GM19099 (cell line): ENCODE measurements around the gene GPN2.

Experiments used
- POLR2A ChIP-seq: IDR thresholded peaks from 3 replicates; pipeline ENCODE4 v1.6.1; 2011; ENCODE audit warnings: low read depth; ENCODE audit not compliant: insufficient read length; ENCODE audit errors: extremely low read depth

The GPN2 gene

DNA sequence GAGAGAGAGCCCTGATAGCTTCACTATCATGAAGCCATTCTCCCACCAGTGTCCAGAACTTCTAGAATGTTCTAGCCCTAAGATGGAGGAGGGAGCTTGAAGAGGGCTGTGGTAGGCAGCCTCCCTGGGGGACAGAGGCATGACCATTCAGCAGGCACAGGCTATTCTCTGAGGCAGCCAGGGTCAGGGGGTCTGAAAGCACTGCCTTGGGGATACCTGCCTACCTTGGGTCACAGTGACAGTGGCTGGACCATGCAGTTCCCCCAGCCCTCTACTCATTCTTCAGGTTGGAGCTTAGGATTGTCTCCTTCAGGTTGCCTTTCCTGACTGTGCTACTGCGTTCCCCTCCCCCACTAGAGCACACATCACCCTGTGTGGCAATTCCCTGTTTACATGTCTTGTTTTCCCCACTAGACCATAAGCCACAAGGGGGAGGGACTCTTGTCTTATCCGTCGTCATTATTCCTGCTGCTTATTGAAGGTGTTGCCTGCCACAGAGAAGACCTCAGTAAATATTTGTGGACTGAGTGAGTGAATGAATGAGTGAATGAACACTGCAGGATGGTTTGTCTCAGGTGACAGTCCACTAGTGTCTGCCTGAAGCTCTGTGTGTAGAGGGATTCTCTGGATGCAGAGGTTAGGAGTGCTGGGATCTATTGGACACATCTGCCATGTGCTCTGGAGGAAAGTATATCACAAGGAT, 58.4 kb downstream of the GPN2 start:
- TF ChIP-seq POLR2A: no peak

DNA sequence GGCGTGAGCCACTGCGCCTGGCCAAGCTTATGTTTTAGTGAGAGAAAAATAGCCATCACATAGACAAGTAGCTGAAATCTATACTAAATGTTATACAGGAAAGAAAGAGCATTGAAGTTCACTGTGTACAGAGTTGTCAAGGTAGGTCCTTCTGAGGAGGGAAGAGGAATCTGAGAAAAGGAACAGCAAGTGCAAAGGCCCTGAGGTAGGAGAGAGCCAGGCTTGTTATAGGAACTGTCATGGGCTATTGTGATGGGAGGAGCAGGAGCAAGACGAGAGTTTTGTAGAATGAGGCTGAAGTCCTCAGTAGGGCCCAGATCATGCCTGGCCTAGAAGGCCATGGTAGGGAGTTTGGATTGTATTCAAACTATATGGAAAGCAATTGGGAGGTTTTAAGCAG, 59.0 kb downstream of the GPN2 start:
- TF ChIP-seq POLR2A: no peak

DNA sequence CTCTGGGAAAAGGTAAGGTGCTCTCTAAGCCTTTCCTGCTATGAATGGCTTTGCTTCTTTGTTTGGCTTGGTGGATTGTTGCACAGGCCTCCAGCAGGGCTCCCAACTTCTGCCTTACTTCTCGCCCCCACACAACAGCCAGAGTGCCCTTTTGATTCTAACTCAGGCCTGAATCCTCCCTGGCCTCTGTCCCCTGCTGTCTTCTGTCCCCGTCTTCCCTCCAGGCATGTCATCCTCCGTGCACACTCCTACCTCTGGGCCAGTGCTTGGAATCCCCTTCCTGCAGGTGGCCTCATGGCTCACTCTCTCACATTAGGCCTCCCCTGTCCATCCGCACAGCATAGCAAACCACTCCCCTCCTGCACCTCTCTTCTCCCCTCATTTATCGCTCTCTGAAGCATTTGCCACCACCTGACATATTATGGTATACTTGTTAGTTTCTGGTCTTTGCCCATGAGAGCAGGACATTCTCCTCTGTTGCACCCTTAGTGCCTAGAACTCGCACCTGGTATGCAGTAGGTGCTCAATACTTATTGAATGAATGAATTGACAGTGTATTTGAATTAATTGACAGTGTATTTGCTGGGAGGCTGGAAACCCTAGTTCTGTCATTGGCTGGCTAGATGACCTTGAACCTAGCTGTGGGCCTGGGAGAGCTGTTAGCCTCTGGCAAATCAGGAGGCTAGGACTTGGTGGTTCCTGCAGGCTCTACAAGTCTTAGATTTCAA, 60.7 kb downstream of the GPN2 start:
- TF ChIP-seq POLR2A: no peak

DNA sequence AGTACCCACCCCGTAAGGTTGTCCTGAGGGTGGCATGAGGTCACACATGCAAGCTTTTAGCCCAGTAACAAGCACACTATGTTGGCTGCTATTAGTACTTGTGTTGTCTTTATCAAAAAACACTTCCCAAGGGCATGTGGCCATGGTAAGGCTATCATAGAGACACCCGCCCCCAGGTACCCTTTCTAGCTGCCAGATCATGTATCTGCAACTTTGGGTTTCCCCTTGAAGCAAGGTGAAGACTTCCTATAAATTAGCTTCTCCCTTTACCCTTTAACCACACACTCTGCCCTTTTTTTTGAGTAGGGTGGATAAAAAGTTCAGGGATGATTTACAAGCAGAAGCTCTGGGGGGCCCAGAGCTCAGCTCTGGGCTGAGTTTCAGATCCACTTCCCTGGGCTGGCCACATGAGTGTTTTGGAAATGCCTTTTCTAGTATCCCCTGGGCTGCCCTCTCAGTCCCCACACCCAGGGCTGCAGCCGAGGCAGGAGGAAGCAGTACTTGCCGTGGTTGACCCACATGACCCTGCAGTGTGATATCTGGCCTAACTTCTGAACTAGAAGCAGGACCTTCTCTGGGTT, 61.6 kb downstream of the GPN2 start:
- no peak for TF ChIP-seq POLR2A

DNA sequence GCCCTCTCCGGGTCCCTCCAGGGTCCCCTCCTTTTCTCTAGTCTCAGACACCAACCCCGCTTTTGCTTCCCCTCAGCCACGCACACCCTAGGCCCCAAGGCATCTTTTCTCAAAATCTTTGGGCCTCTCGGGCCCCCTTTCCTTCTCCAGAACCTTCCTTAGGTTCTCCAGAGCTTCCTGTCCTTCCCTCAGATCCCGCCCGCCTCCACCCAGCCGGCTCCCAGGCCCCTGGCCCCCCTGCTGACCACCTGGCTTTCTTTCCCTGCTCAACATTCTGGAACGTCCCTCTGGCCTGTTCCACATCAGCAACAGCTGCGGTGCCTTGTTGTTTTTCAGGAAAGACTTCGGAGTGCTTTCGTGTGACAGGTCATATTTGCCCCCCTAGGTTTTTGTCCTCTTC, 62.4 kb downstream of the GPN2 start:
- no peak for TF ChIP-seq POLR2A

DNA sequence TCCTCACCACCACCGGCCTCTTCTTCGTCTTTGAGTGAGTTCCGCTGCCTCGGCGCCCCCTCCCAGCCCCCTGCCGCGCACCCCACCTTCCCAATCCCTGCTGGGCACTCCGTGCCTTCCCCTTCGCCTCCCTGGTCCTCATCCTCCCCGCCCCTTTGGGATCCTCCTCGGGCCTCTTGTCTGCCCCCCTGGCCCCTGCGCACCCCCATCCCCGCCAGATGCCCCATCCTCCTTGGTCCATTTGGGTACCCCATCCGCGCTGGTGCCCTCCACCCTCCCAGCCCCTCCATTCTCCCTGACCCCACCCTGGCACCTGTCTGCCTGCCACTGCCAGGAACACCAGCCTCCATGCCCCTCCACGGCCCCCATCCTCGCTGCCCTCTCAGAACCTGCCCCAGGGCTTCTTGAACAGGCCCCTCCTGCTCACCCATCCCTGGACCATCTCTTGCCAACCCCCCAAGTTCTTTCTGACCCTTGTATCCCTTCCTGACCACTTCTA, 62.9 kb downstream of the GPN2 start:
- TF ChIP-seq POLR2A: no peak

DNA sequence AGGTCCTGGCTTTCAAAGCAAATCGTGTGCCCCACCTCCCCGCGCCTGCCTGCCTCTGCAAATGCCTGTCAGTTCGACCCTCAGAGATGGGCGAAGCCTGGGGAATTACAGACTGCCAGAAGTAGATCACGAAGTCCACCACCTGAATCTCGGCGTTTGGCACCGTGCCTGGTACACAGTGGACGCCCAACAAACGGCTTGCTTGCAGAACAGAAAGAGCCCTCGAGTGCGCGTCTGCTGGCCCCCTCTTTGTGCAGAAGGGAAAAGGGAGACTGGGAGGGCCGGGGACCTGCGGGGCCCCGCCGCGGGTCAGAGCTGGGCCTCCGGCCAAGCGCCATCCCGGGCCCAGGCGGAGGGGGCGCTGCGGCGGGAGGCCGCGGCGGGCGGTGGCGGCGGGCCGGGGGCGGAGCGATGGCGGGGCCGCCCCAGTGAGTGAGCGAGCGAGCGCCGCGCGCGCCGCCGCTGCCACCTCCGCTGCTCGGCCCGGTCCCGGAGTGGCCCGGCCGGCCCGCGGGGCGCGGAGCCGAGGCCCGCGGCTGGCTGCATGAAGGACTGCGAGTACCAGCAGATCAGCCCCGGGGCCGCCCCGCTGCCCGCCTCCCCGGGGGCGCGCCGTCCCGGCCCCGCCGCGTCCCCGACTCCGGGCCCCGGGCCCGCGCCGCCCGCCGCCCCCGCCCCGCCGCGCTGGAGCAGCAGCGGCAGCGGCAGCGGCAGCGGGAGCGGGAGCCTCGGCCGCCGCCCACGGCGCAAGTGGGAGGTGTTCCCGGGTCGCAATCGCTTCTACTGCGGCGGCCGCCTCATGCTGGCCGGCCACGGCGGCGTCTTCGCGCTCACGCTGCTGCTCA, 63.6 kb downstream of the GPN2 start, which contains the start of gene ZDHHC18:
Gene ZDHHC18 (plus strand): TSS at position 428 of the 845 bp plus-strand sequence. CDS start 117 bp downstream, at position 545.
- TF ChIP-seq POLR2A: peak; percentile 85
